Naive thymus-derived CD8-positive, alpha-beta T cell (primary cell): ENCODE data around the gene GPATCH8. TPM values are rescaled to one million over a fixed set of nuclear protein-coding genes. Genes with fewer than 3 reads are reported as not detected.

ENCODE experiments used
- ATAC-seq, 2 donors: fragments of 150-1000 bp; cut with Tn5 transposase in 1 of 2; sonication (Bioruptor Pico), chemical (Tn5 transposase) in 1 of 2; 1 replicate in 1 of 2; 2 replicates in 1 of 2; pipeline ENCODE4 v1.10.0; 2021; ENCODE audit warnings: mild to moderate bottlenecking in 2 of 2, moderate library complexity in 2 of 2
- POLR2A ChIA-PET: fragments of 350-600 bp; sonication (Branson Sonifier 250); formaldehyde crosslinking; loops from one replicate; lab custom pipeline; 2021; ENCODE audit warnings: antibody characterized with exemption; lab: Charles Lee
- DNase-seq, 10 donors: peaks; one replicate each; pipeline versions ENCODE4 v3.0.0 to v3.0.0-alpha.2; 2020 to 2022
- H3K27ac Mint-ChIP-seq, 10 donors: one replicate each; pipeline ENCODE4 v1.8.0; 2020 to 2022; ENCODE audit warnings: mild to moderate bottlenecking in 10 of 10, mixed read lengths in 10 of 10, moderate library complexity in 4 of 10, inconsistent platforms in 1 of 10
- H3K27me3 Mint-ChIP-seq, 5 donors: one replicate each; pipeline ENCODE4 v1.8.0; 2021 to 2022; ENCODE audit warnings: mixed read lengths in 5 of 5
- H3K36me3 Mint-ChIP-seq, 3 donors: one replicate each; pipeline ENCODE4 v1.8.0; 2020 to 2022; ENCODE audit warnings: mixed read lengths in 3 of 3, mild to moderate bottlenecking in 2 of 3, inconsistent platforms in 1 of 3
- H3K4me1 Mint-ChIP-seq, 4 donors: one replicate each; pipeline ENCODE4 v1.8.0; 2021 to 2022; ENCODE audit warnings: mixed read lengths in 4 of 4
- H3K4me3 Mint-ChIP-seq, 10 donors: one replicate each; pipeline ENCODE4 v1.8.0; 2020 to 2022; ENCODE audit warnings: mild to moderate bottlenecking in 10 of 10, mixed read lengths in 10 of 10, moderate library complexity in 6 of 10, inconsistent platforms in 1 of 10
- H3K9me3 Mint-ChIP-seq, 9 donors: one replicate each; pipeline ENCODE4 v1.8.0; 2020 to 2022; ENCODE audit warnings: mixed read lengths in 9 of 9, mild to moderate bottlenecking in 3 of 9, inconsistent platforms in 1 of 9, moderate library complexity in 1 of 9
- polyA plus RNA-seq, 3 donors: library from polyadenylated mRNA; unstranded; fragments of 300-500 nt; fragmentation: Illumina TruSeq; gene quantifications; one replicate each; pipeline ENCODE4 v1.2.3, GENCODE V29; 2021
- total RNA-seq, 8 experiments: library from RNA in 2 of 8; stranded (reverse) in 2 of 8; gene quantifications; one replicate each; pipeline ENCODE4 v1.2.3 and lab custom pipeline; 2021 to 2026

GPATCH8 gene
- total and polyA plus RNA-seq, 5 experiments from 2014 or later: 32.9 to 94.8 (median 61.4) TPM

DNA sequence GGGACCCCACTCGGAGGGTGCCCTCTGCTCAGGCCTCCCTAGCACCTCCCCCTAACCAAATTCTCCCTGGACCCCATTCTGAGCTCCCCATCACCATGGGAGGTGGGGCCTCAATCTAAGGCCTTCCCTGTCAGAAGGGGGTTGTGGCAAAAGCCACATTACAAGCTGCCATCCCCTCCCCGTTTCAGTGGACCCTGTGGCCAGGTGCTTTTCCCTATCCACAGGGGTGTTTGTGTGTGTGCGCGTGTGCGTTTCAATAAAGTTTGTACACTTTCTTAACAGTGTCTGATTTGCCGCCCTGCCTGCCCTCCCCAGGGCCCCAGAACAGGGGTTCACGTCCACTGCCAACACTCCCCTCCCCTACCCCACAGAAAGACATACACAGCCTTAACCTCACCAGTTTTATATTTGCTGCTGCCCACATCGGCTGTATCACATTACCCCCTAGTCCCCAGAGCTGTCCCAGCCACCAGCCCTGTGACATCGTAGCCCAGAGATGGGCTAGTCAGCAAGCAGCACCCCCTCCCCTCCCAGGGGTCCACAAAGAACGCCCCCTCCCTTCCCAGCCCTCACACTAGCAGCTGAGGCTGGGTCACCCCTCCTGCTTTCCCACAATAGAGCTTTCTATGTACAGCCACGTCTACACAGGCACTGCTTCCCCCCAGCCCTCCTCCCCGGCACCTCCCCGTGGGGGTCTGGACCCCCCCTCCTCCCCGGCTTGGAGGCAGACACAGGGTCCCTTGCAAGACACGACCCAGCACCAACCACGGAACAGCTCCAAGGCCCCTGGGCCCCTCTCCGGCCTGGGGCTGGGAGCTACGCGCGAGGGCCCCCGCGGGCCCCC lies 150.2 kb downstream of the GPATCH8 start:
- Mint-ChIP-seq H3K9me3 (no peaks in the 10 kb centered on the region), H3K27ac (peak overlapping the region in 4 of 10 donors; percentile 33 to 65 (median 54)), H3K4me3 (peak overlapping the region; percentile 61 to 84 (median 70)), H3K4me1 (peaks cover 5 to 17% (median 10%) of the 10 kb centered on the region in 4 donors), H3K27me3 (no peaks in the 10 kb centered on the region), H3K36me3 (peaks cover 0 to 3% (median 0%) of the 10 kb centered on the region in 3 donors)
- POLR2A ChIA-PET: interaction anchor here (0.8 to 5.5 kb wide), 10 partner anchors 8 to 166 kb away, joined by 3 to 35 read pairs (median 6); partner anchors contain the start of genes FAM171A2, GPATCH8, GRN and TMUB2
- DNase-seq (no peak), ATAC-seq (no peak)

DNA sequence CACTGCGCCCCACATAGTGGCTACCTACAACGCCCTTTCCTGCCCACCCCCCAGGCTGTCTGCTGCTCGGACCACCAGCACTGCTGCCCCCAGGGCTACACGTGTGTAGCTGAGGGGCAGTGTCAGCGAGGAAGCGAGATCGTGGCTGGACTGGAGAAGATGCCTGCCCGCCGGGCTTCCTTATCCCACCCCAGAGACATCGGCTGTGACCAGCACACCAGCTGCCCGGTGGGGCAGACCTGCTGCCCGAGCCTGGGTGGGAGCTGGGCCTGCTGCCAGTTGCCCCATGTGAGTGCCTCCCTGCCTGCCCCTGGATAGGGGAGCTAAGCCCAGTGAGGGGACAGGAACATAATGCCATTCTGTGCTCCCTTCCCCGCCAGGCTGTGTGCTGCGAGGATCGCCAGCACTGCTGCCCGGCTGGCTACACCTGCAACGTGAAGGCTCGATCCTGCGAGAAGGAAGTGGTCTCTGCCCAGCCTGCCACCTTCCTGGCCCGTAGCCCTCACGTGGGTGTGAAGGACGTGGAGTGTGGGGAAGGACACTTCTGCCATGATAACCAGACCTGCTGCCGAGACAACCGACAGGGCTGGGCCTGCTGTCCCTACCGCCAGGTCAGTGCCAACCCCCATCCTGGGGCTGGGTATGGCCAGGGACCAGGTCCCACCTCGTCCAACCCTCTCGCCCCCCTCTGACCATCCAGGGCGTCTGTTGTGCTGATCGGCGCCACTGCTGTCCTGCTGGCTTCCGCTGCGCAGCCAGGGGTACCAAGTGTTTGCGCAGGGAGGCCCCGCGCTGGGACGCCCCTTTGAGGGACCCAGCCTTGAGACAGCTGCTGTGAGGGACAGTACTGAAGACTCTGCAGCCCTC lies 151.0 kb downstream of the GPATCH8 start:
- ATAC-seq (no peak), DNase-seq (no peak)
- no peaks in the 10 kb centered on the region for H3K9me3 Mint-ChIP-seq
- peak overlapping the region in 8 of 10 donors; percentile 33 to 84 (median 65) for H3K4me3 Mint-ChIP-seq
- H3K27me3 Mint-ChIP-seq: no peaks in the 10 kb centered on the region
- H3K27ac Mint-ChIP-seq: no peak overlapping the region
- peaks cover 0 to 3% (median 0%) of the 10 kb centered on the region in 3 donors for H3K36me3 Mint-ChIP-seq
- peaks cover 5 to 18% (median 12%) of the 10 kb centered on the region in 4 donors for H3K4me1 Mint-ChIP-seq
- POLR2A ChIA-PET: interaction anchor here (1.0 to 5.5 kb wide), 5 partner anchors 11 to 142 kb away, joined by 3 to 35 read pairs (median 5); partner anchors contain the start of genes FAM171A2 and UBTF

DNA sequence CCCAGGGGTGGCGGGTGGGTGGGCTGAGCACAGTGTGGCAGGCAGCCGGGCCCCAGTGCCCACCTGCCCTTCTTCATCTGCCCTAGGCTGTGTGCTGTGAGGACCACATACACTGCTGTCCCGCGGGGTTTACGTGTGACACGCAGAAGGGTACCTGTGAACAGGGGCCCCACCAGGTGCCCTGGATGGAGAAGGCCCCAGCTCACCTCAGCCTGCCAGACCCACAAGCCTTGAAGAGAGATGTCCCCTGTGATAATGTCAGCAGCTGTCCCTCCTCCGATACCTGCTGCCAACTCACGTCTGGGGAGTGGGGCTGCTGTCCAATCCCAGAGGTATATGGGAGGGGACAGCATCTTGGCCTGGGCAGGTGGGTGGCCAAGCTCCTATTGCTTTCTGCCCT lies 151.7 kb downstream of the GPATCH8 start:
- DNase-seq (peak in 1 of 10 donors; percentile 61), ATAC-seq (no peak)
- Mint-ChIP-seq H3K27ac (no peak overlapping the region), H3K4me3 (no peak overlapping the region), H3K9me3 (no peaks in the 10 kb centered on the region), H3K4me1 (peaks cover 5 to 25% (median 12%) of the 10 kb centered on the region in 4 donors), H3K27me3 (no peaks in the 10 kb centered on the region), H3K36me3 (peaks cover 0 to 3% (median 0%) of the 10 kb centered on the region in 3 donors)
- POLR2A ChIA-PET: interaction anchor here (1.5 to 5.5 kb wide), 3 partner anchors 12 to 141 kb away, joined by 5 to 35 read pairs (median 10); partner anchors contain the start of genes FAM171A2 and UBTF

DNA sequence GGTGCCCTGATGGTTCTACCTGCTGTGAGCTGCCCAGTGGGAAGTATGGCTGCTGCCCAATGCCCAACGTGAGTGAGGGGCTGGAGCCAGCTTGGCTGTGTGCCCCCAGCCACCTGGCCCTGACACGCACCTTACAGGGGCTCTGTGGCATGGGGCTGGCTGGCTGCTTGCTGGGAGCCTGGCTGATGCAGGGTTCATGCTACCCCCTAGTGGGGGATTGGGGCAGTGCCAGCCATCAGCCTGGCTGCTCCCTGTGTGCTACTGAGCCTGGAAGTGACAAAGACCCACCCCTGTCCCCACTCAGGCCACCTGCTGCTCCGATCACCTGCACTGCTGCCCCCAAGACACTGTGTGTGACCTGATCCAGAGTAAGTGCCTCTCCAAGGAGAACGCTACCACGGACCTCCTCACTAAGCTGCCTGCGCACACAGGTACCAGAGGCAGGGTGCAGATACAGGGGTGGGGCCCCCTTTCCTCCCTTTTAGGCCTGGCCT lies 152.4 kb downstream of the GPATCH8 start:
- H3K36me3 Mint-ChIP-seq: peaks cover 0 to 3% (median 0%) of the 10 kb centered on the region in 3 donors
- peak; percentile 56 to 77 for ATAC-seq
- no peaks in the 10 kb centered on the region for H3K27me3 Mint-ChIP-seq
- peak; percentile 59 to 82 (median 69) for DNase-seq
- POLR2A ChIA-PET: interaction anchor here (0.6 to 5.5 kb wide), 5 partner anchors 106 to 141 kb away, joined by 4 to 35 read pairs (median 5); partner anchors contain the start of gene UBTF
- peak overlapping the region in 2 of 10 donors; percentile 20 to 50 for H3K4me3 Mint-ChIP-seq
- peak overlapping the region in 2 of 10 donors; percentile 43 to 59 for H3K27ac Mint-ChIP-seq
- H3K4me1 Mint-ChIP-seq: peaks cover 8 to 32% (median 19%) of the 10 kb centered on the region in 4 donors
- H3K9me3 Mint-ChIP-seq: no peaks in the 10 kb centered on the region

DNA sequence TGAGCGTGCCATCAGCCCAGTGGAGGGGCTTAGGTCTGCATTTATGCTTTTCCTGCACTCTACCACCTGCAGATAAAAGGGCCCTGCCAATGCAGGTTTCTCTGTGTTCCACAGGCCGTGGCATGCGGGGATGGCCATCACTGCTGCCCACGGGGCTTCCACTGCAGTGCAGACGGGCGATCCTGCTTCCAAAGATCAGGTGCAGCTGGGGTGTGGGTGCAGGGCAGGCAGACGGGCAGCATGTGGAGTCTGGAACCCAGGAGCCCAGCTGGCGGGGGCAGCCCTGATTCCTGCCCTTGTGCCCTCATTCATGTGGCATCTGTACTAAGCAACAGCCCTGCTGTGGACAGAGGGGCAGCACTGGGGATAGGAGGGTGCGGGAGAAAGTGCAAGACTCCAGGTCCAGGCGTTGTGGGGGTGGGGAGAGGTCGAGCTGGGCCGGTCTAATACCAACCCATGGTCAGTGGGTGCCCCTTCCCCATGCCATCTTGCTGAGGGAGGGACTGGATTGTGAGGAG lies 153.6 kb downstream of the GPATCH8 start:
- peaks cover 0 to 3% (median 0%) of the 10 kb centered on the region in 3 donors for H3K36me3 Mint-ChIP-seq
- ATAC-seq: no peak
- no peak overlapping the region for H3K27ac Mint-ChIP-seq
- POLR2A ChIA-PET: interaction anchor here (0.6 to 5.5 kb wide), 5 partner anchors 129 to 798 kb away, joined by 4 to 35 read pairs (median 5); partner anchors contain the start of genes HEXIM1 and UBTF
- no peaks in the 10 kb centered on the region for H3K27me3 Mint-ChIP-seq
- H3K9me3 Mint-ChIP-seq: no peaks in the 10 kb centered on the region
- peaks cover 18 to 42% (median 28%) of the 10 kb centered on the region in 4 donors for H3K4me1 Mint-ChIP-seq
- H3K4me3 Mint-ChIP-seq: no peak overlapping the region
- DNase-seq: peak in 1 of 10 donors; percentile 63

DNA sequence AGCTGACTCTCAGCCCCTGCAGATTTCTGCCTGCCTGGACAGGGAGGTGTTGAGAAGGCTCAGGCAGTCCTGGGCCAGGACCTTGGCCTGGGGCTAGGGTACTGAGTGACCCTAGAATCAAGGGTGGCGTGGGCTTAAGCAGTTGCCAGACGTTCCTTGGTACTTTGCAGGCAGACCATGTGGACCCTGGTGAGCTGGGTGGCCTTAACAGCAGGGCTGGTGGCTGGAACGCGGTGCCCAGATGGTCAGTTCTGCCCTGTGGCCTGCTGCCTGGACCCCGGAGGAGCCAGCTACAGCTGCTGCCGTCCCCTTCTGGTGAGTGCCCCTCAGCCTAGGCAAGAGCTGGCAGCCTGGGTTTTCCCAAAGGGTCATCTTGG lies 154.2 kb downstream of the GPATCH8 start:
- peak in 1 of 10 donors; percentile 62 for DNase-seq
- H3K4me3 Mint-ChIP-seq: no peak overlapping the region

DNA sequence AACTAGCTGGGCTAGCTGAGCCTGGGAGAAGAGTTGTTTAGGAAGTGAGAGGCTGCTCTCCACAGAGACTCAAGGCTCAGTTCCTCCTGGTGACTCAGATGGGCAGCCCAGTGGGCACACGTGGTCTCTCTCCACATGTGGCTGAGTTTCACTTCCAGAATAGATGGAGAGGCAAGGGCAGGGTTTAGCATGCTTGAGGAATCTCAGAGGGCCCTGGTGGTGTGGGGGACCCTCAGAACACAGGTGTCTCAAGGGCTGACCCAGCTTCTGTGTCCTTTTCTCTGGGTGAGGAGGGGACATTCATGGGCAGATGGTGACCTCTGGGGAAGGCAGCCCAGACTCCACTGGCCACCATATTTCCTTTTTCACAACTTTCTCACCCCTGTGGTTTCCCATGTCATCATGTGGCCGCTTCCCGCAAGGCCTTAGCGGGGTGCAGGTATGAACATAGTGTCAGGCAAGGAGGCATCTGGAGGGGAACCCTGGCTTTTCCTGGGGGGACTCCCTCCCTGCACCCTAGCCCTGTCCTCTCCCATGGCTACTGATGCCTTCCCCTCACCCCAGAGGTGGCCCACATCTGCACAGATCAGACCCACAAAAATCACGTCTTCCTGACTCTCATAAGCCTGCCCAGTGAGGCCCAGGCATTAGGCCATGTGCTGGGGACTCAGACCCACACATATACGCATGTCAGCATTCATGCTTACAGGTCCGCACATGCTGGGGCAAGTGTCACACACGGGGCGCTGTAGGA lies 154.8 kb downstream of the GPATCH8 start:
- ATAC-seq: no peak
- peak overlapping the region in 1 of 10 donors; percentile 28 for H3K4me3 Mint-ChIP-seq
- H3K9me3 Mint-ChIP-seq: no peaks in the 10 kb centered on the region
- POLR2A ChIA-PET: interaction anchor here (0.6 to 1.3 kb wide), 3 partner anchors 127 to 150 kb away, joined by 3 to 7 read pairs (median 3); no protein-coding TSS in a partner anchor
- H3K4me1 Mint-ChIP-seq: peaks cover 18 to 43% (median 32%) of the 10 kb centered on the region in 4 donors
- H3K27ac Mint-ChIP-seq: peak overlapping the region in 2 of 10 donors; percentile 5 to 17
- H3K27me3 Mint-ChIP-seq: peaks cover 0 to 3% (median 0%) of the 10 kb centered on the region in 5 donors
- peak in 2 of 10 donors; percentile 36 to 62 for DNase-seq
- H3K36me3 Mint-ChIP-seq: peaks cover 0 to 3% (median 0%) of the 10 kb centered on the region in 3 donors

More for the DNA sequence above, 154.2 kb downstream of the GPATCH8 start:
- Mint-ChIP-seq H3K27ac (peak overlapping the region in 1 of 10 donors; percentile 17), H3K4me1 (peaks cover 18 to 43% (median 31%) of the 10 kb centered on the region in 4 donors), H3K36me3 (peaks cover 0 to 3% (median 0%) of the 10 kb centered on the region in 3 donors), H3K9me3 (no peaks in the 10 kb centered on the region), H3K27me3 (no peaks in the 10 kb centered on the region)
- ATAC-seq: no peak
- POLR2A ChIA-PET: interaction anchor here (0.6 to 1.3 kb wide), 2 partner anchors 139 to 799 kb away, joined by 5 to 7 read pairs; partner anchors contain the start of gene HEXIM1

Other genes with a start within 250 kb of the GPATCH8 start
- gene SLC4A1, start 235.3 kb downstream of the GPATCH8 start, total RNA-seq: not detected
- not detected for gene SLC4A1, start 235.3 kb downstream of the GPATCH8 start, polyA plus RNA-seq
- not detected for gene RUNDC3A, start 194.8 kb downstream of the GPATCH8 start, total RNA-seq
- not detected for gene RUNDC3A, start 194.8 kb downstream of the GPATCH8 start, polyA plus RNA-seq
- gene SLC25A39, start 178.6 kb downstream of the GPATCH8 start, total RNA-seq: 10 to 100 TPM; 94.9 to 98.8 TPM
- 100 to 1,000 TPM; 133 to 176 (median 162) TPM for gene SLC25A39, start 178.6 kb downstream of the GPATCH8 start, polyA plus RNA-seq
- gene GRN, start 158.1 kb downstream of the GPATCH8 start, total RNA-seq: 10 to 100 TPM; 27.5 to 33.5 TPM
- 10 to 100 TPM; 24.8 to 43.7 (median 41.6) TPM for gene GRN, start 158.1 kb downstream of the GPATCH8 start, polyA plus RNA-seq
- 1 to 10 TPM; 1.3 to 1.5 TPM for gene FAM171A2, start 139.6 kb downstream of the GPATCH8 start, total RNA-seq
- gene FAM171A2, start 139.6 kb downstream of the GPATCH8 start, polyA plus RNA-seq: under 1 TPM; 0.08 to 0.33 (median 0.10) TPM
- 1 to 10 TPM in 1 of 2 experiments, under 1 TPM in 1; 0.86 to 1.6 TPM for gene ITGA2B, start 113.8 kb downstream of the GPATCH8 start, total RNA-seq
- gene ITGA2B, start 113.8 kb downstream of the GPATCH8 start, polyA plus RNA-seq: not detected
- under 1 TPM; 0.16 to 0.34 TPM for gene FZD2, start 54.1 kb upstream of the GPATCH8 start, total RNA-seq
- under 1 TPM in 1 of 3 donors, not detected in 2; 0.24 TPM for gene FZD2, start 54.1 kb upstream of the GPATCH8 start, polyA plus RNA-seq
- not detected for gene MEIOC, start 153.1 kb upstream of the GPATCH8 start, total RNA-seq
- under 1 TPM; 0.17 to 0.34 (median 0.25) TPM for gene MEIOC, start 153.1 kb upstream of the GPATCH8 start, polyA plus RNA-seq
- 10 to 100 TPM; 20.2 to 20.5 TPM for gene CCDC43, start 186.4 kb upstream of the GPATCH8 start, total RNA-seq
- 10 to 100 TPM in 2 of 3 donors, 1 to 10 TPM in 1; 9.6 to 12.6 (median 11.4) TPM for gene CCDC43, start 186.4 kb upstream of the GPATCH8 start, polyA plus RNA-seq
- gene DBF4B, start 205.3 kb upstream of the GPATCH8 start, total RNA-seq: 1 to 10 TPM; 8.9 to 9.2 TPM
- 1 to 10 TPM in 1 of 3 donors, under 1 TPM in 2; 0.55 to 1.2 (median 0.61) TPM for gene DBF4B, start 205.3 kb upstream of the GPATCH8 start, polyA plus RNA-seq